ENCODE results near the gene KRTAP19-8.

GRCh38 chr21:31003471-31003870 is 34.8 kb downstream of the KRTAP19-8 start:
- TF ChIP-seq CTCF (optimal IDR thresholded peaks at IDR 0.05 in 1 of 3, IDR thresholded peaks at IDR 0.05 in 1 of 3, conservative IDR thresholded peaks at IDR 0.05 in 1 of 3; ENCODE audit: extremely low read depth in 1 of 3, insufficient read depth in 2 of 3, low read length in 3 of 3) (no peak), EZH2 (IDR thresholded peaks at IDR 0.05; ENCODE audit: low read length) (no peak)
